Neural crest cell (in vitro differentiated cells): ENCODE results near the gene MB21D2. TPM values are rescaled to one million over a fixed set of nuclear protein-coding genes. Genes with fewer than 3 reads are reported as not detected.
"Not testable (repeated sequence)": the region's sequence is repeated elsewhere in the genome, so short reads cannot be mapped to it uniquely, and the experiment has no call there.

Source experiments
- DNase-seq: peaks from one replicate; pipeline ENCODE4 v3.0.0; 2021; ENCODE audit warnings: low read depth, mixed read lengths, low spot score
- H3K27ac Mint-ChIP-seq: one replicate; pipeline ENCODE4 v1.8.0; 2021; ENCODE audit warnings: mild to moderate bottlenecking, mixed read lengths; ENCODE audit not compliant: unreplicated experiment
- H3K27me3 Mint-ChIP-seq: 2 replicates; pipeline ENCODE4 v1.8.0; 2021; ENCODE audit warnings: low read depth, mild to moderate bottlenecking, mixed read lengths
- H3K36me3 Mint-ChIP-seq: 2 replicates; pipeline ENCODE4 v1.8.0; 2021; ENCODE audit warnings: low read depth, mild to moderate bottlenecking, mixed read lengths
- H3K4me1 Mint-ChIP-seq: 2 replicates; pipeline ENCODE4 v1.8.0; 2021; ENCODE audit warnings: mixed read lengths
- H3K4me3 Mint-ChIP-seq: one replicate; pipeline ENCODE4 v1.8.0; 2021; ENCODE audit warnings: mild to moderate bottlenecking, mixed read lengths
- H3K9me3 Mint-ChIP-seq: 2 replicates; pipeline ENCODE4 v1.8.0; 2021; ENCODE audit warnings: mixed read lengths
- CTCF ChIP-seq: fragments of 200-600 bp; sonication (generic); conservative IDR thresholded peaks from 2 replicates; pipeline ENCODE4 v1.5.0; 2021; ENCODE audit warnings: antibody characterized with exemption, mild to moderate bottlenecking
- total RNA-seq: library from RNA; stranded (reverse); gene quantifications from 2 replicates; pipeline ENCODE4 v1.2.1, GENCODE V29; 2021

Gene MB21D2
- total RNA-seq, 1 donor from 2014 or later: 5.5 TPM

GRCh38 chr3:192858849-192859585 is 58.6 kb downstream of the MB21D2 start:
- no peak for TF ChIP-seq CTCF
- Mint-ChIP-seq H3K9me3 (no peaks in the 10 kb centered on the region), H3K27me3 (no peaks in the 10 kb centered on the region), H3K4me1 (peaks cover 5% of the 10 kb centered on the region), H3K36me3 (peaks cover 3% of the 10 kb centered on the region), H3K4me3 (no peak overlapping the region), H3K27ac (no peak overlapping the region)
- no peak for DNase-seq

DNA sequence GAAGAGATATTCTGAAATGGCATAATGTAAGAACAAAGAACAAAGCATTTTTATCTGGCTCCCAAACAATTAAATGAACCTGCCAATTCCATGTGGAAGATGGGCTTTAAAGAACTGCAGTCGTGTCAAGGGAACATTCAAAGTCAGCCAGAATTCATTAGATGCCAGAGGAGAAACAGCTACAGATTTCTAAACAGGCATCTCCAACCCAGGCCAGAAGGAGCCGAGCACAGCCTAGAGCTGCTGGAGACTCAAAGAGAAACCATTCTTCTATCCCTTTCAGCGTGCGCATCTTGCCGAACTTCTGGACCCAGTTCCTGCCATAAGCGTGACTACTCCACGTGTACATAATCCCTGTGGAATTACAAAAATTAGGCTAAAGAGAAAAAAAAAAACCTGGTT is 60.4 kb downstream of the MB21D2 start:
- Mint-ChIP-seq H3K4me1 (peaks cover 5% of the 10 kb centered on the region), H3K27ac (no peak overlapping the region)
- no peak for TF ChIP-seq CTCF

GRCh38 chr3:192855434-192855833 is 62.2 kb downstream of the MB21D2 start:
- H3K9me3 Mint-ChIP-seq: no peaks in the 10 kb centered on the region
- H3K4me3 Mint-ChIP-seq: no peak overlapping the region
- DNase-seq: no peak
- no peaks in the 10 kb centered on the region for H3K36me3 Mint-ChIP-seq
- H3K4me1 Mint-ChIP-seq: peaks cover 5% of the 10 kb centered on the region
- TF ChIP-seq CTCF: no peak
- H3K27ac Mint-ChIP-seq: no peak overlapping the region
- H3K27me3 Mint-ChIP-seq: no peaks in the 10 kb centered on the region

More for the DNA sequence above, 60.4 kb downstream of the MB21D2 start:
- H3K4me3 Mint-ChIP-seq: no peak overlapping the region
- no peaks in the 10 kb centered on the region for H3K27me3 Mint-ChIP-seq
- H3K36me3 Mint-ChIP-seq: peaks cover 3% of the 10 kb centered on the region
- DNase-seq: no peak
- no peaks in the 10 kb centered on the region for H3K9me3 Mint-ChIP-seq

DNA sequence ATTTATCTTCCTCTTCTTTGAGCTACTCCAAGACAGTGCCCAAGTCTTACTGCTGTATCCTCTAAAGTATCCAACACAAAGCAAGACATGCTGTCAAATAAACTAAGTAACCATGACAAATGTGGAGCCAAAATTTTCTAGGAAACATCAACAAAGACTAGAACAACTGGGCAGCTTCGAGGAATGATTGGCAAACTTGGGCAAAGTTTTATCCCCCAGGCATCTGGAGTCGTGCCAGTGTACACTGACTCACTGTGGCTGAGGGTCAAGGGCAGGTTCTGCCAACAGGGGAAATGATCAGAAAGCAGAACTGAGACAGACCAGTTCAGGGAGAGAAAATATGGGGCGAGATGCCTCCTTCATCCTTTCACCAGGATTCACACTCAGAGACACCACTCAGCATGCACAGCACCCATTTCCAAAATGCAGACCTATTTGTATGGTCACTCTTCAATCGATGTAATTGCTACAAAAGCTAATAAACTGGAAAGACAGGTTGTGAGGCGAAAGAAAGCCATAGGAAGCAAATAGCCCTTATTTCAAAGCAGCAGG is 65.8 kb downstream of the MB21D2 start:
- no peak for DNase-seq
- Mint-ChIP-seq H3K4me3 (no peak overlapping the region), H3K36me3 (no peaks in the 10 kb centered on the region), H3K4me1 (peaks cover 3% of the 10 kb centered on the region), H3K9me3 (no peaks in the 10 kb centered on the region), H3K27me3 (no peaks in the 10 kb centered on the region), H3K27ac (no peak overlapping the region)
- TF ChIP-seq CTCF: no peak

DNA sequence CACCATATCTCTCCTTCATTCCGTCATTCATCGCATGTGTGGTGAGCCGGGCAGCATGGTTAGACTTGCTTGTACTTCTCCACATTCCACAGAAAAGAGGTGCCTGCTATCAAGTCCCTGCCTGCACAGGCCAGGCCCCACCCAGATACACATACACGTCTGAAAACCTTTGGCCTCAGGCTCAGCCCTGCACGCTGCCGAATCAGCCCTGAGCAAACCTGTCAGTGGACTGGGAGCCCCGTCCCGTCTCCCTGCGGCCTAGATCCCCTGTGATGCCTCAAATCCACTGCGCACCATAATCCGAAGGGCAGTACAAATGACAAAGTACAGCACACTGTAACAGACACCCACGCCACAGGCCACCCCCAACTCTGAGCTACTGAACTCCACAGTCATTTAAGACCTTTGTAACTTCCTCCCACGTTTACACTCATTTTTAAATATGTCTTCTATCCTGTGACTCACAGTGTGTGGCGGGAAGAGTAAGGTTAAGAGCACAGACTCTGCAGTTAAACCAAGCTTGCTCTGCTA is 67.1 kb downstream of the MB21D2 start:
- Mint-ChIP-seq H3K4me3 (no peak overlapping the region), H3K27ac (no peak overlapping the region), H3K27me3 (no peaks in the 10 kb centered on the region), H3K9me3 (no peaks in the 10 kb centered on the region), H3K4me1 (peaks cover 4% of the 10 kb centered on the region), H3K36me3 (no peaks in the 10 kb centered on the region)
- no peak for DNase-seq
- TF ChIP-seq CTCF: no peak

DNA sequence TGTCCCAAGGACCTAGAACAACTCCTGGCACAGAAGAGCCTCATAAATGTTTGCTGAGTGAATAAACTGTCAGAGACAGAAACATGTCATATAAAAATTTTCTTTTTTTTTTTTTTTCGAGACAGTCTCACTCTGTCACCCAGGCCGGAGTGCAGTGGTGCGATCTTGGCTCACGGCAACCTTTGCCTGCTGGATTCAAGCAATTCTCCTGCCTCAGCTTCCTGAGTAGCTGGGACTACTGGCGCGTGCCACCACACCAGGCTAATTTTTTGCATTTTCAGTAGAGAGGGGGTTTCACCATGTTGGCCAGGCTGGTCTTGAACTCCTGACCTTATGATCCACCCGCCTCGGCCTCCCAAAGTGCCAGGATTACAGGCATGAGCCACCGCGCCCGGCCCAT is 67.8 kb downstream of the MB21D2 start:
- not testable (repeated sequence) for H3K27me3 Mint-ChIP-seq, H3K36me3 Mint-ChIP-seq, H3K9me3 Mint-ChIP-seq, H3K4me3 Mint-ChIP-seq, H3K27ac Mint-ChIP-seq, DNase-seq
- H3K4me1 Mint-ChIP-seq: peaks cover 10% of the 10 kb centered on the region
